OCI-LY3 (cell line): ENCODE results near the gene LHFPL6.

Source experiments
- H2AFZ ChIP-seq: fragments of 200-600, 300-600 bp; shearing (Covaris generic); 2 replicates; pipeline ENCODE4 v1.6.0; 2014; ENCODE audit warnings: antibody characterized with exemption, low read depth, low read length
- H3K27ac ChIP-seq: fragments of 200-600, 300-600 bp; sonication (generic); 2 replicates; pipeline ENCODE4 v1.5.1; 2014; ENCODE audit warnings: mild to moderate bottlenecking, low read length, moderate library complexity, mixed read lengths
- H3K27me3 ChIP-seq: fragments of 200-600, 300-600 bp; sonication (generic); 2 replicates; pipeline ENCODE4 v1.6.1; 2014; ENCODE audit warnings: low read depth, low read length, mixed read lengths
- H3K36me3 ChIP-seq: fragments of 200-600, 300-600 bp; sonication (generic); replicated peaks from 2 replicates; pipeline ENCODE3; 2014; ENCODE audit warnings: low read depth, low read length, mixed read lengths
- H3K4me1 ChIP-seq: fragments of 300-600, 200-600 bp; sonication (generic); 2 replicates; pipeline ENCODE4 v1.6.1; 2014; ENCODE audit warnings: low read length, mixed read lengths
- H3K4me2 ChIP-seq: fragments of 200-600, 300-600 bp; sonication (generic); 2 replicates; pipeline ENCODE4 v1.6.1; 2014; ENCODE audit warnings: low read length, mixed read lengths
- H3K4me3 ChIP-seq: fragments of 300-600, 200-600 bp; sonication (generic); 2 replicates; pipeline ENCODE4 v1.5.1; 2014; ENCODE audit warnings: antibody characterized with exemption, mild to moderate bottlenecking, low read length, moderate library complexity
- H3K79me2 ChIP-seq: fragments of 300-600, 200-600 bp; shearing (Covaris generic); 2 replicates; pipeline ENCODE4 v1.6.1; 2014; ENCODE audit warnings: mild to moderate bottlenecking, low read length, mixed read lengths
- H3K9ac ChIP-seq: fragments of 300-600, 200-600 bp; shearing (Covaris generic); 2 replicates; pipeline ENCODE4 v1.6.0; 2014; ENCODE audit warnings: mild to moderate bottlenecking, low read length, moderate library complexity
- H3K9me3 ChIP-seq: fragments of 200-600, 300-600 bp; shearing (Covaris generic); 2 replicates; pipeline ENCODE4 v1.6.1; 2014; ENCODE audit warnings: low read length, mixed read lengths; ENCODE audit not compliant: insufficient read depth
- H4K20me1 ChIP-seq: fragments of 200-600, 300-600 bp; sonication (generic); 2 replicates; pipeline ENCODE4 v1.6.1; 2016; ENCODE audit warnings: low read length, mixed read lengths; ENCODE audit not compliant: insufficient read depth
- CTCF ChIP-seq: fragments of 200-600, 300-600 bp; sonication (generic); IDR thresholded peaks from 2 replicates; pipeline ENCODE4 v1.5.1; 2014; ENCODE audit warnings: antibody characterized with exemption, low read length, low read depth
- EZH2phosphoT487 ChIP-seq: fragments of 200-600 bp; shearing (Covaris generic); IDR thresholded peaks from 2 replicates; pipeline ENCODE4 v1.6.1; 2018; ENCODE audit warnings: antibody characterized with exemption, mixed run types, low read depth

LHFPL6 gene

GRCh38 chr13:39318161-39318560, 284.8 kb downstream of the LHFPL6 start:
- H3K9me3 ChIP-seq = no peaks in the 10 kb centered on the region
- no peak overlapping the region for H3K4me3 ChIP-seq
- peaks cover 15% of the 10 kb centered on the region for H3K4me1 ChIP-seq
- TF ChIP-seq CTCF (no peak), EZH2phosphoT487 (no peak)
- H3K36me3 ChIP-seq = peaks cover 3% of the 10 kb centered on the region
- no peak overlapping the region for H2AFZ ChIP-seq
- H4K20me1 ChIP-seq = no peaks in the 10 kb centered on the region
- H3K9ac ChIP-seq = no peak overlapping the region
- no peak overlapping the region for H3K27ac ChIP-seq
- H3K4me2 ChIP-seq = no peak overlapping the region
- no peaks in the 10 kb centered on the region for H3K27me3 ChIP-seq
- H3K79me2 ChIP-seq = no peaks in the 10 kb centered on the region

- peaks cover 3% of the 10 kb centered on the region for H3K36me3 ChIP-seq
- H3K9me3 ChIP-seq = no peaks in the 10 kb centered on the region
- peaks cover 21% of the 10 kb centered on the region for H3K4me1 ChIP-seq
- H3K4me2 ChIP-seq = no peak overlapping the region
- TF ChIP-seq CTCF (no peak), EZH2phosphoT487 (no peak)
- no peaks in the 10 kb centered on the region for H3K27me3 ChIP-seq
- no peak overlapping the region for H2AFZ ChIP-seq
- H3K4me3 ChIP-seq = no peak overlapping the region
- no peaks in the 10 kb centered on the region for H3K79me2 ChIP-seq
- H3K9ac ChIP-seq = no peak overlapping the region
- no peaks in the 10 kb centered on the region for H4K20me1 ChIP-seq
- H3K27ac ChIP-seq = no peak overlapping the region
These were observed 285.7 kb downstream of the LHFPL6 start for GRCh38 chr13:39317291-39317690.

- no peak overlapping the region for H3K27ac ChIP-seq
- peaks cover 21% of the 10 kb centered on the region for H3K4me1 ChIP-seq
- no peak overlapping the region for H3K9ac ChIP-seq
- no peak overlapping the region for H2AFZ ChIP-seq
- H3K79me2 ChIP-seq = no peaks in the 10 kb centered on the region
- no peak overlapping the region for H3K4me3 ChIP-seq
- TF ChIP-seq CTCF = no peak
- no peaks in the 10 kb centered on the region for H4K20me1 ChIP-seq
- H3K27me3 ChIP-seq = no peaks in the 10 kb centered on the region
- H3K9me3 ChIP-seq = no peaks in the 10 kb centered on the region
- H3K4me2 ChIP-seq = peak overlapping the region; percentile 40; the same call in 1 of the 2 replicates
- peaks cover 3% of the 10 kb centered on the region for H3K36me3 ChIP-seq
These were observed 287.2 kb downstream of the LHFPL6 start for GRCh38 chr13:39315796-39316195.

GRCh38 chr13:39313721-39314120, 289.3 kb downstream of the LHFPL6 start:
- Histone ChIP-seq H3K9ac (no peak overlapping the region), H3K9me3 (0 out of 2 replicates have a peak, but pooled peaks cover under 1% of the 10 kb centered on the region), H3K27me3 (no peaks in the 10 kb centered on the region), H3K4me2 (no peak overlapping the region), H3K36me3 (peaks cover 16% of the 10 kb centered on the region), H3K4me3 (no peak overlapping the region), H3K4me1 (peaks cover 34% of the 10 kb centered on the region), H3K27ac (no peak overlapping the region), H2AFZ (no peak overlapping the region), H4K20me1 (no peaks in the 10 kb centered on the region), H3K79me2 (no peaks in the 10 kb centered on the region)
- no peak for TF ChIP-seq CTCF
- no peak for TF ChIP-seq EZH2phosphoT487
